Measurements from ENCODE around the gene GET4. TPM values are rescaled to one million over a fixed set of nuclear protein-coding genes. Genes with fewer than 3 reads are reported as not detected.

The GET4 gene
- polyA plus RNA-seq, 6 donors from 2014 or later: 7.6 to 25.7 (median 16.8) TPM

Other genes with a start within 250 kb of the GET4 start
- 1 to 10 TPM; 1.4 to 4.5 (median 2.3) TPM for gene DNAAF5, start 149.9 kb upstream of the GET4 start, polyA plus RNA-seq (ENCODE audit: low read depth in 6 of 6)
- 1 to 10 TPM; 2.9 to 5.9 (median 4.2) TPM for gene PRKAR1B, start 149.3 kb upstream of the GET4 start, polyA plus RNA-seq (ENCODE audit: low read depth in 6 of 6)
- gene SUN1, start 44.1 kb upstream of the GET4 start, polyA plus RNA-seq (ENCODE audit: low read depth in 6 of 6): 10 to 100 TPM; 38.9 to 93.6 (median 45.5) TPM
- 1 to 10 TPM; 3.3 to 7.0 (median 4.3) TPM for gene ADAP1, start 78.1 kb downstream of the GET4 start, polyA plus RNA-seq (ENCODE audit: low read depth in 6 of 6)
- gene COX19, start 99.0 kb downstream of the GET4 start, polyA plus RNA-seq (ENCODE audit: low read depth in 6 of 6): 10 to 100 TPM; 22.6 to 34.5 (median 27.0) TPM
- gene CYP2W1, start 106.6 kb downstream of the GET4 start, polyA plus RNA-seq (ENCODE audit: low read depth in 6 of 6): not detected
- gene GPR146, start 168.0 kb downstream of the GET4 start, polyA plus RNA-seq (ENCODE audit: low read depth in 6 of 6): 1 to 10 TPM; 2.0 to 9.7 (median 3.9) TPM
- under 1 TPM in 3 of 6 donors, not detected in 3; 0.40 to 0.88 (median 0.65) TPM for gene GPER1, start 211.6 kb downstream of the GET4 start, polyA plus RNA-seq (ENCODE audit: low read depth in 6 of 6)

Data from naive B cell (primary cell).